Measurements from ENCODE around the gene OR4D9. TPM values are rescaled to one million over a fixed set of nuclear protein-coding genes. Genes with fewer than 3 reads are reported as not detected.

OR4D9 gene
- total RNA-seq, 1 experiment from 2014 or later, result not detected

DNA sequence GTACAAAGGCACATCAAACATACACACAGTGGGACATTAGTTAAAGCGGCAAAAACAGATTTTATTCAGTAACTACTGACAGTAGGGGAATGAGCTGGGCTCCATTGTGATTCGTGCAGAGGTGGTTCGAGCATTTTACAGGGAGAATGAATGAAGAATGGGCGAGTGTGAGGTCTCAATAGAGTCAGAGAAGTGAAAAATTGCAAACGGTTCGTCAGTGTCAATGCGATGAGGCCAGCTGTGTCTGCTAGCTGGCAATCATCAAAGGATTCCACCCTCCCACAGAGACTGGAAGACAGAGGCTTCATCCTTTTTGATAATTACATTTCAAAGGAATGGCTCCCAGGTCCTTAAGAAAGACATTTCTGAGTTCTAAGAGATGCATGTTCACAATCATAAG, 17.4 kb downstream of the OR4D9 start:
- TF ChIP-seq, protein P1, sequence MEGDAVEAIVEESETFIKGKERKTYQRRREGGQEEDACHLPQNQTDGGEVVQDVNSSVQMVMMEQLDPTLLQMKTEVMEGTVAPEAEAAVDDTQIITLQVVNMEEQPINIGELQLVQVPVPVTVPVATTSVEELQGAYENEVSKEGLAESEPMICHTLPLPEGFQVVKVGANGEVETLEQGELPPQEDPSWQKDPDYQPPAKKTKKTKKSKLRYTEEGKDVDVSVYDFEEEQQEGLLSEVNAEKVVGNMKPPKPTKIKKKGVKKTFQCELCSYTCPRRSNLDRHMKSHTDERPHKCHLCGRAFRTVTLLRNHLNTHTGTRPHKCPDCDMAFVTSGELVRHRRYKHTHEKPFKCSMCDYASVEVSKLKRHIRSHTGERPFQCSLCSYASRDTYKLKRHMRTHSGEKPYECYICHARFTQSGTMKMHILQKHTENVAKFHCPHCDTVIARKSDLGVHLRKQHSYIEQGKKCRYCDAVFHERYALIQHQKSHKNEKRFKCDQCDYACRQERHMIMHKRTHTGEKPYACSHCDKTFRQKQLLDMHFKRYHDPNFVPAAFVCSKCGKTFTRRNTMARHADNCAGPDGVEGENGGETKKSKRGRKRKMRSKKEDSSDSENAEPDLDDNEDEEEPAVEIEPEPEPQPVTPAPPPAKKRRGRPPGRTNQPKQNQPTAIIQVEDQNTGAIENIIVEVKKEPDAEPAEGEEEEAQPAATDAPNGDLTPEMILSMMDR (conservative IDR thresholded peaks at IDR 0.05), result no peak
- H3K4me2 ChIP-seq (ENCODE audit: insufficient read depth, insufficient read length, low read length), result no peak overlapping the region
- peak overlapping the region in 1 of 2 experiments; percentile 9; a peak in 1 of 5 replicates for H3K4me3 Mint-ChIP-seq

More for the DNA sequence above, 17.4 kb downstream of the OR4D9 start:
- H3K27ac ChIP-seq (ENCODE audit: insufficient read length, low read depth, low read length), result no peak overlapping the region
- no peak for DNase-seq
- H3K79me1 ChIP-seq (ENCODE audit: insufficient read depth, low read depth, low read length, poor library complexity, severe bottlenecking), result no peaks in the 10 kb centered on the region
- H3K56ac ChIP-seq (ENCODE audit: insufficient read length, low read depth, low read length), result no peak overlapping the region
- H2BK12ac ChIP-seq (ENCODE audit: insufficient read length, low read depth, low read length), result no peak overlapping the region
- no peak overlapping the region for H2BK15ac ChIP-seq (ENCODE audit: low read depth, low read length)
- H3K23me2 ChIP-seq (ENCODE audit: insufficient read length, low read depth, low read length, poor library complexity, severe bottlenecking), result no peaks in the 10 kb centered on the region
- no CpG with 5 or more reads among the region's 7 CpGs for WGBS (ENCODE audit: extremely low coverage, insufficient read length, low lambda C conversion rate)
- H3K23ac ChIP-seq (ENCODE audit: insufficient read length, low read depth, low read length), result no peak overlapping the region
- Mint-ChIP-seq H3K4me1 (peaks cover 24 to 32% of the 10 kb centered on the region in 2 experiments), H3K36me3 (ENCODE audit: insufficient read depth in 1 of 3, low read depth in 3 of 3) (no peaks in the 10 kb centered on the region), H3K27me3 (ENCODE audit: low read depth) (peaks cover 5% of the 10 kb centered on the region; the same call in 1 of the 2 replicates), H3K27ac (no peak overlapping the region), H3K9me3 (peaks cover 0 to 3% of the 10 kb centered on the region in 2 experiments; a peak in 1 of 5 replicates)
- H3T11ph ChIP-seq (ENCODE audit: low read length), result no peak overlapping the region
- no peak overlapping the region for H3K14ac ChIP-seq (ENCODE audit: insufficient read depth, low read length)
- peaks cover 7% of the 10 kb centered on the region; the same call in 1 of the 2 replicates for H3K4me1 ChIP-seq (ENCODE audit: insufficient read depth, low read length)
- H4K5ac ChIP-seq (ENCODE audit: insufficient read length, low read depth, low read length), result no peak overlapping the region
- no peak overlapping the region for H3K4ac ChIP-seq (ENCODE audit: low read depth, low read length)
- no peak overlapping the region for H2BK5ac ChIP-seq (ENCODE audit: insufficient read length, low read length)
- no peak overlapping the region for H4K91ac ChIP-seq (ENCODE audit: insufficient read length, low read depth, low read length)
- H2AFZ ChIP-seq (ENCODE audit: low read length), result no peak overlapping the region
- no peaks in the 10 kb centered on the region for H3K79me2 ChIP-seq (ENCODE audit: insufficient read depth, low read length)
- H3K18ac ChIP-seq (ENCODE audit: insufficient read length, low read depth, low read length), result no peak overlapping the region
- no peak overlapping the region for H3K9ac ChIP-seq (ENCODE audit: extremely low read depth, insufficient read length, low read length)
- H2AK5ac ChIP-seq (ENCODE audit: insufficient read length, low read length), result no peak overlapping the region
- H2BK120ac ChIP-seq (ENCODE audit: low read depth, low read length, poor library complexity, severe bottlenecking), result no peak overlapping the region
- no peaks in the 10 kb centered on the region for H4K20me1 ChIP-seq (ENCODE audit: control insufficient read depth, insufficient read depth, insufficient read length)
- no peak overlapping the region for H2BK20ac ChIP-seq (ENCODE audit: low read depth, low read length, poor library complexity, severe bottlenecking)
- H4K8ac ChIP-seq (replicated peaks; ENCODE audit: insufficient read length, low read depth, low read length), result no peak overlapping the region
- no peaks in the 10 kb centered on the region for H3K9me3 ChIP-seq (ENCODE audit: control insufficient read depth, low read depth, low read length)
- no peaks in the 10 kb centered on the region for H3K27me3 ChIP-seq (ENCODE audit: insufficient read depth, low read length)

Data from H9 (cell line).